DOHH2 (cell line): ENCODE measurements around the gene SRI.
"Not testable (repeated sequence)": the region's sequence is repeated elsewhere in the genome, so short reads cannot be mapped to it uniquely, and the experiment has no call there.

Experiments
- H3F3A ChIP-seq: fragments of 200-600 bp; sonication (generic), shearing (Covaris generic); 2 replicates; pipeline ENCODE4 v1.6.0; 2016; ENCODE audit warnings: antibody characterized with exemption, mild to moderate bottlenecking; ENCODE audit not compliant: control insufficient read depth, insufficient read depth
- H3K27ac ChIP-seq: fragments of 200-600 bp; sonication (generic); 2 replicates; pipeline ENCODE4 v1.5.1; 2014; ENCODE audit warnings: low read depth, mild to moderate bottlenecking, low read length, moderate library complexity
- H3K27me3 ChIP-seq: fragments of 200-600 bp; sonication (generic); 2 replicates; pipeline ENCODE4 v1.6.1; 2014; ENCODE audit warnings: mild to moderate bottlenecking, low read length, mixed read lengths; ENCODE audit not compliant: control insufficient read depth
- H3K36me3 ChIP-seq: fragments of 200-600 bp; sonication (generic); 2 replicates; pipeline ENCODE4 v1.6.1; 2014; ENCODE audit warnings: mild to moderate bottlenecking, low read length, moderate library complexity, mixed read lengths; ENCODE audit not compliant: control insufficient read depth
- H3K4me1 ChIP-seq: fragments of 200-600 bp; sonication (generic); 2 replicates; pipeline ENCODE4 v1.6.1; 2014; ENCODE audit warnings: mild to moderate bottlenecking, low read length, mixed read lengths; ENCODE audit not compliant: control insufficient read depth
- H3K4me2 ChIP-seq: fragments of 200-600 bp; sonication (generic); 2 replicates; pipeline ENCODE4 v1.6.0; 2014; ENCODE audit warnings: mild to moderate bottlenecking, low read length, moderate library complexity
- H3K4me3 ChIP-seq: fragments of 200-600 bp; sonication (generic); 2 replicates; pipeline ENCODE4 v1.5.1; 2014; ENCODE audit warnings: mild to moderate bottlenecking, low read length, mixed read lengths
- H3K79me2 ChIP-seq: fragments of 200-600 bp; sonication (generic); 2 replicates; pipeline ENCODE4 v1.6.1; 2014; ENCODE audit warnings: mild to moderate bottlenecking, low read length, mixed read lengths; ENCODE audit not compliant: control insufficient read depth
- H3K9me2 ChIP-seq: fragments of 200-600 bp; sonication (generic); replicated peaks from 2 replicates; pipeline ENCODE4 v1.6.1; 2014; ENCODE audit warnings: mild to moderate bottlenecking, low read length, mixed read lengths; ENCODE audit not compliant: control insufficient read depth
- H3K9me3 ChIP-seq: fragments of 200-600 bp; sonication (generic); 2 replicates; pipeline ENCODE4 v1.6.1; 2014; ENCODE audit warnings: antibody characterized with exemption, low read length, mixed read lengths; ENCODE audit not compliant: control insufficient read depth, insufficient read depth
- H4K20me1 ChIP-seq: fragments of 200-600 bp; sonication (generic); 2 replicates; pipeline ENCODE4 v1.6.0; 2014; ENCODE audit warnings: low read depth, mild to moderate bottlenecking, antibody characterized with exemption, low read length, moderate library complexity; ENCODE audit not compliant: control insufficient read depth, insufficient read depth
- CTCF ChIP-seq: fragments of 200-600 bp; sonication (generic); IDR thresholded peaks from one replicate; pipeline ENCODE4 v1.5.1; 2014; ENCODE audit warnings: antibody characterized with exemption, mild to moderate bottlenecking, low read depth, low read length; ENCODE audit not compliant: poor library complexity, severe bottlenecking
- EZH2phosphoT487 ChIP-seq: fragments of 200-600 bp; sonication (generic); IDR thresholded peaks from 2 replicates; pipeline ENCODE4 v1.6.1; 2017; ENCODE audit warnings: borderline replicate concordance, mild to moderate bottlenecking, antibody characterized with exemption, low read length, moderate library complexity, mixed read lengths

SRI gene

DNA sequence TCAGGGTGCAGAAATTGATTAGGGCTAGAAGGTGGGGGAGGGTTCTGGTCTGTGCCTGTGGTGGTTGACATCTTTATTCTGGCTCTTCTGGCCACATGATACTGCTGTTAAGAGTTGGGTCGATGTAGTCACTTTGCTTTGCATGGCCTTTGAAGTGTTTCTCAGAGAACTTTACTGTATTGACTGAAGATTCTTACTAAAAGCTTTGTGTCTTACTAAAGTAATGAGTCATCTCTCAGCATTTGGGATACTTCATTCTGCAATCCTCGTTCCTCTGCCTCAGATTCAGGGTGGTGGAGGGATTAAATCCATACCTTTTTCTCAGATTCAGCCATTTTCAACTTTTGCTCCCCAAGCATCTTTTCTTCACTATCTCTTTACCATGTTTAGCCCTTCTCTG, 48.2 kb upstream of the SRI start:
- TF ChIP-seq EZH2phosphoT487 = no peak
- no peak for TF ChIP-seq CTCF
- Histone ChIP-seq H3K9me3 (no peaks in the 10 kb centered on the region), H3K4me1 (no peaks in the 10 kb centered on the region), H3K27me3 (no peaks in the 10 kb centered on the region), H3K9me2 (no peaks in the 10 kb centered on the region), H3K4me2 (no peak overlapping the region), H3F3A (no peaks in the 10 kb centered on the region), H3K79me2 (no peaks in the 10 kb centered on the region), H4K20me1 (no peaks in the 10 kb centered on the region), H3K4me3 (no peak overlapping the region), H3K27ac (no peak overlapping the region), H3K36me3 (no peaks in the 10 kb centered on the region)

GRCh38 chr7:88267421-88267820, 47.6 kb upstream of the SRI start:
- Histone ChIP-seq H3K27me3 (no peaks in the 10 kb centered on the region), H4K20me1 (no peaks in the 10 kb centered on the region), H3K9me2 (no peaks in the 10 kb centered on the region), H3K36me3 (no peaks in the 10 kb centered on the region), H3K4me1 (no peaks in the 10 kb centered on the region), H3K9me3 (peaks cover 3% of the 10 kb centered on the region; the same call in 1 of the 2 replicates), H3K79me2 (no peaks in the 10 kb centered on the region), H3K4me2 (no peak overlapping the region), H3K4me3 (no peak overlapping the region), H3K27ac (no peak overlapping the region), H3F3A (no peaks in the 10 kb centered on the region)
- TF ChIP-seq CTCF (no peak), EZH2phosphoT487 (no peak)

GRCh38 chr7:88264987-88265386, 45.1 kb upstream of the SRI start:
- H3K4me2 ChIP-seq, H3K4me1 ChIP-seq, H3K79me2 ChIP-seq, H3F3A ChIP-seq, H3K27ac ChIP-seq, H3K9me2 ChIP-seq, H4K20me1 ChIP-seq, H3K9me3 ChIP-seq, H3K4me3 ChIP-seq, H3K36me3 ChIP-seq, H3K27me3 ChIP-seq: not testable (repeated sequence)

- Histone ChIP-seq H3K4me3 (no peak overlapping the region), H3K9me2 (no peaks in the 10 kb centered on the region; the same call in 1 of the 2 replicates), H3K36me3 (no peaks in the 10 kb centered on the region), H3K27me3 (no peaks in the 10 kb centered on the region), H4K20me1 (no peaks in the 10 kb centered on the region), H3K9me3 (peaks cover 3% of the 10 kb centered on the region; the same call in 1 of the 2 replicates), H3K27ac (no peak overlapping the region), H3K4me1 (no peaks in the 10 kb centered on the region), H3K79me2 (no peaks in the 10 kb centered on the region), H3F3A (no peaks in the 10 kb centered on the region), H3K4me2 (no peak overlapping the region)
- no peak for TF ChIP-seq EZH2phosphoT487
- no peak for TF ChIP-seq CTCF
Observed at GRCh38 chr7:88262562-88262961, 42.7 kb upstream of the SRI start.
